ENCODE data around the gene KCNJ14.
A peak's percentile ranks its signal among the peaks of the same experiment; 100 is the strongest.

Gene KCNJ14

DNA sequence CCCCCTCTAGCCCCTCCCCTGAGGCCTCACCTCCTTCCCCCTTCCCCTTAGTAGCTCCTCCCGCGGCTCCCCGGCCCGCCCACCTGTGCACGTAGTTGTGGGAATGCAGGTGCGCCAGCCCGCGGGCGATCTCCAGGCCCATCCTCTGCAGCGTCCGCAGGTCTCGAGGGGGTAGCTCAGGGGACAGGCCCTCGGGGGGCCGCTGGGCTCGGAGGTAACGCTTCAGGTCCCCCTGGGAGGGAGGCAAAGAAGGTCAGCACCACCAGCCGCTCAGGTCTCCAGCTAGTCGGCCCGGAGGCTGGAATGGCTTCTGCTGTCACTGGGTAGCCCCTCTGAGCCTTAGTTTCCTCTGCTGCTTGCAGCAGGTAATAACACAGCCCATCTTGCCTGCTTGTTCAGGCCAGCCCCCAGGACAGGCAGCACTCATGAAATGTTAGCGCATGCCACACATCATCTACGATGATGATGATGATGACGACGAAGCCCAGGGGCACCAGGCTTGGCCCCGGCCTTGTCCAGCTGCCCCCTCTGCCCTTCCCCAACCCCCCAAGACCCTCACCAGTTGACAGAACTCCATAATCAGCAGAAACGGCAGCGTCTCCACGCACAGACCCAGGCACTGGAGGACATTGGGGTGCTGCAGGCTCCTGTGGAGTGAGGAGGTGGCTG is 47.1 kb downstream of the KCNJ14 start:
- peak overlapping the region; percentile 2 for H3K4me3 ChIP-seq (ENCODE audit: low read depth, low read length)

GRCh38 chr19:48506138-48506733 is 50.9 kb downstream of the KCNJ14 start:
- H3K4me3 ChIP-seq (ENCODE audit: low read depth, low read length): no peak overlapping the region

GRCh38 chr19:48507911-48508439 is 52.6 kb downstream of the KCNJ14 start:
- H3K4me3 ChIP-seq (ENCODE audit: low read depth, low read length): no peak overlapping the region

GRCh38 chr19:48508729-48509411 is 53.5 kb downstream of the KCNJ14 start:
- no peak overlapping the region for H3K4me3 ChIP-seq (ENCODE audit: low read depth, low read length)

DNA sequence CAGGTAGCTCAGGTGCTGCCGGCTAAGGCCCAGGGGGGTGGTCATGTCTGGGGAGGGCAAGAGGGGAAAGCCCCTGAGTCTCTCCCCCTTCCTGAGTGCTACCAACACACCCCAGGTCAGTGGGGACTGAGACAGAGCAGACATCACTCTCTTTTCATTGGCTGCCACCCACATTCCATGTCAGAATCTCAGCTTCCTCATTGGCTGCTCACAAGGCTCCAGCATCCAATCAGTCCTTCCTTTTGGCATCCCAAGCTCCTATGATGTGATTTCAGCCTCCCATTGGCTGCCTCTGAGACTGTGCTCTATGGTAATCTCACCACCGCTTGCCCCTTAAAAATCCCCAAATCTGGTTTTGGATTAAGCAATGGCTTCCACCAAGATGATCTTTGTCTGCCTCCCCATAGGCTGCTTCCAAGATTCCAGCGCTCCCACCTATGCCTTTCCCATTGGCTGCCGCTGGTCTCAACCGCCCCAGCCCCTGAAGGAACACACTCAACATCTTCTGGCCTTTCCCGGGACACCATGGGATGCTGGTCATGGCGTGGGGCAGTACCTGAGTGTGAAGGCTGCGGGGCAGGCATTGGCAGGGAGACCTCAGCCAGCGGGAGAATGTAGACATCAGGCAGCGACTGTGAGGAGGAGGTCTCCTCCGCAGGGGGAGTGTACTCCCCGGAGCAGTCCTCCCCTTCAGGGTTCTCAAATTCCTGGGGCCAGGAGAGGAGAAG is 54.3 kb downstream of the KCNJ14 start:
- H3K4me3 ChIP-seq (ENCODE audit: low read depth, low read length): no peak overlapping the region

- H3K4me3 ChIP-seq (ENCODE audit: low read depth, low read length): peak overlapping the region; percentile 30
Observed at GRCh38 chr19:48510421-48511268, 55.3 kb downstream of the KCNJ14 start.

- peak overlapping the region; percentile 30 for H3K4me3 ChIP-seq (ENCODE audit: low read depth, low read length)
Observed at GRCh38 chr19:48511321-48511731, 56.0 kb downstream of the KCNJ14 start.

- H3K4me3 ChIP-seq (ENCODE audit: low read depth, low read length): peak within 1 kb of the TSS; percentile 30
Observed at GRCh38 chr19:48511800-48512503, 56.6 kb downstream of the KCNJ14 start, which contains the start of gene LMTK3. TSS of gene LMTK3 (minus strand) at chr19:48511835. CDS start at chr19:48511576, 259 bp downstream.

GRCh38 chr19:48512504-48513288 is 57.3 kb downstream of the KCNJ14 start:
- H3K4me3 ChIP-seq (ENCODE audit: low read depth, low read length): no peak overlapping the region

- H3K4me3 ChIP-seq (ENCODE audit: low read depth, low read length): peak overlapping the region; percentile 59
Observed at GRCh38 chr19:48513289-48514122, 58.1 kb downstream of the KCNJ14 start.

DNA sequence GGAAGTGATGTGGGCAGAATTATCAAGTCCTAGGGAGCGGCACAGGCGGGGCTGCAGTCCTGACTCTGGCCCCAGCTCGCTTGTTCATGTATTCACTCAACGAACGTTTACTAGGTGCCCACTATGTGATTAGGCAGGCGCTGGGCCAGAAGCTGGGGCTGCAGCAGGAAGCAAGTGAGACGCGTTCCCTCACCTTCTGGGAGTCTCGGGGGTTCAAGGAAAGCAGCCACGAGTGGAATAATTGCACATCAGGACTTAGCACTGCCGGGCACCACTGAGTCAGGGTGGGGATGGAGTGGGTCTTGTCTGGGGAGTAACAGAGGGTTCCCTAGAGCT is 58.7 kb downstream of the KCNJ14 start:
- H3K4me3 ChIP-seq (ENCODE audit: low read depth, low read length): peak overlapping the region; percentile 59

GRCh38 chr19:48516536-48516935 is 61.2 kb downstream of the KCNJ14 start:
- H3K4me3 ChIP-seq (ENCODE audit: low read depth, low read length): no peak overlapping the region
